Measurements from ENCODE around the gene HSPB6. TPM values are rescaled to one million over a fixed set of nuclear protein-coding genes. Genes with fewer than 3 reads are reported as not detected.

Gene HSPB6
- total RNA-seq, 1 donor from 2014 or later, result 0.49 TPM

DNA sequence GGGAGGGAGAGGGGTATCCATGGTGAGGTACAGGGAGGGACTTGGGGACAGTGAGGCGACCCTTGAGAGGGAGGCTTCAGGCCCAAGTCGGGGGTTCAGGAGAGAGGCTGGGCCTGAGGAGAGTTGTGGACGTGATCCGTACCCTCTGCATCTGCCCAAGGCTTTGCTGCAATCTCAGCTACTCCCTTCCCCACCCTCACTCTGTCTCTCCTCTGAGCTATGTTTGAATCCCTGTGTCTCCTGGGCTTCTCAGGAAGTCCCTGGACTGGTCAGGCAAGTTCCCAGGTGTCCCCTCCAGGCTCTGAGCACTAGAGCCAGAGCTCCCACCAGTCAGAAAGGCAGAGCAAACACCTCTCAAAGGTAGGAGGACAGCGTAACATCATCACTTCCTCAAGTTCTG, 6.7 kb downstream of the HSPB6 start:
- Mint-ChIP-seq H3K4me3 (ENCODE audit: unreplicated experiment) (peak overlapping the region; percentile 50), H3K36me3 (ENCODE audit: unreplicated experiment) (no peaks in the 10 kb centered on the region)

DNA sequence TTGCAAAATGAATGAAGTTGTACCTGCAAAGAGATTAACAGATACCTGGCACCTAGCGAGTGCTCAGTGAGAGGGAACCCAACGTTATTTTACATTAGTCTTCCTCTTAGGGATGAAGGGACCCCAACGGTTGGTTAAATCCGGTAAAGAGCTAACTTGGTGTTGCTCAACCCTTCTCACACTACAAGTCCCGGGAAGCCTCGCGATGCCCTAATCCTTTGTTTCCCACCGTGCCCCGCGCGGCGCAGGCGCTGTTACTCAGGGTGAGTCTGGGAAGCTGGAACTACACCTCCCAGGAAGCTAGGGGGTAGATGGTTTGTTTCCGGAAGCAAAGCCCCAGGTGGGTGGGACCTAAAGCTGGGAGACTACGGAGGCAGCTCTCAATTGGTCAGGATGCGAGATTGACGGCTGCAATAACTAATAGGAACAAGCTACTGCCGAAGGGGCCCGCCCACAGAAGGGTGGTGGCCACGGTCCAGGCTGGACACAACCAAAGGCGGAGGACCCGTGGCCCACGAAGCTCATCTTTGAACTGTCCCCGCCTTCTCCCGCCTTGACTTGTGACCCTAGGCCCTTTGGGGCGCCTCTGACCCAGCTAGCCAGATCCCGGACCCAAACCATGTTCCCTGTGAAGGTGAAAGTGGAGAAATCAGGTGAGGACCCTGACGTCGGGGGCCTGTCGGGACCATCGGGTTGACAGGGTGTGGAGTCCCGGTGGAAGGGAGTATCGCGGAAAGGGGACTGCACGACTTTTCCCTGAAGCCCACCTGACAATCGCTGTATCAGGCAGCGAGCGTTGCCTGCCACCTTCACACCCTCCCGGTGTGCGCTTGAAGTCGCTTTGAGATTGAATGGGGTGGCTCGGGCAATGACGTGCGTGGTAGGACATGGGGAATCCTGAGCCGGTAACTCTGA, 8.5 kb downstream of the HSPB6 start, which contains the start of gene LIN37:
TSS of gene LIN37 (plus strand) at position 471 of the 915 bp plus-strand sequence. CDS start at position 620, 149 bp downstream.
- TF ChIP-seq, protein P1, sequence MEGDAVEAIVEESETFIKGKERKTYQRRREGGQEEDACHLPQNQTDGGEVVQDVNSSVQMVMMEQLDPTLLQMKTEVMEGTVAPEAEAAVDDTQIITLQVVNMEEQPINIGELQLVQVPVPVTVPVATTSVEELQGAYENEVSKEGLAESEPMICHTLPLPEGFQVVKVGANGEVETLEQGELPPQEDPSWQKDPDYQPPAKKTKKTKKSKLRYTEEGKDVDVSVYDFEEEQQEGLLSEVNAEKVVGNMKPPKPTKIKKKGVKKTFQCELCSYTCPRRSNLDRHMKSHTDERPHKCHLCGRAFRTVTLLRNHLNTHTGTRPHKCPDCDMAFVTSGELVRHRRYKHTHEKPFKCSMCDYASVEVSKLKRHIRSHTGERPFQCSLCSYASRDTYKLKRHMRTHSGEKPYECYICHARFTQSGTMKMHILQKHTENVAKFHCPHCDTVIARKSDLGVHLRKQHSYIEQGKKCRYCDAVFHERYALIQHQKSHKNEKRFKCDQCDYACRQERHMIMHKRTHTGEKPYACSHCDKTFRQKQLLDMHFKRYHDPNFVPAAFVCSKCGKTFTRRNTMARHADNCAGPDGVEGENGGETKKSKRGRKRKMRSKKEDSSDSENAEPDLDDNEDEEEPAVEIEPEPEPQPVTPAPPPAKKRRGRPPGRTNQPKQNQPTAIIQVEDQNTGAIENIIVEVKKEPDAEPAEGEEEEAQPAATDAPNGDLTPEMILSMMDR (IDR thresholded peaks at IDR 0.05; ENCODE audit: partially characterized antibody, unreplicated experiment), result no peak
- Mint-ChIP-seq H3K27me3 (ENCODE audit: unreplicated experiment) (peaks cover 6% of the 10 kb centered on the region), H3K27ac (ENCODE audit: unreplicated experiment) (peak within 1 kb of the TSS; percentile 73), H3K9me3 (ENCODE audit: unreplicated experiment) (peaks cover 5% of the 10 kb centered on the region), H3K4me3 (ENCODE audit: unreplicated experiment) (peak within 1 kb of the TSS; percentile 93), H3K4me1 (ENCODE audit: low read depth, unreplicated experiment) (peaks cover 10% of the 10 kb centered on the region), H3K36me3 (ENCODE audit: unreplicated experiment) (no peaks in the 10 kb centered on the region)
- peak; percentile 98 for DNase-seq

More for the DNA sequence above, 6.7 kb downstream of the HSPB6 start:
- Mint-ChIP-seq H3K9me3 (ENCODE audit: unreplicated experiment) (peaks cover 6% of the 10 kb centered on the region), H3K4me1 (ENCODE audit: low read depth, unreplicated experiment) (peaks cover 14% of the 10 kb centered on the region), H3K27ac (ENCODE audit: unreplicated experiment) (no peak overlapping the region), H3K27me3 (ENCODE audit: unreplicated experiment) (peaks cover 16% of the 10 kb centered on the region)
- TF ChIP-seq, protein P1 (IDR thresholded peaks at IDR 0.05; ENCODE audit: partially characterized antibody, unreplicated experiment), result no peak
- DNase-seq, result no peak

DNA sequence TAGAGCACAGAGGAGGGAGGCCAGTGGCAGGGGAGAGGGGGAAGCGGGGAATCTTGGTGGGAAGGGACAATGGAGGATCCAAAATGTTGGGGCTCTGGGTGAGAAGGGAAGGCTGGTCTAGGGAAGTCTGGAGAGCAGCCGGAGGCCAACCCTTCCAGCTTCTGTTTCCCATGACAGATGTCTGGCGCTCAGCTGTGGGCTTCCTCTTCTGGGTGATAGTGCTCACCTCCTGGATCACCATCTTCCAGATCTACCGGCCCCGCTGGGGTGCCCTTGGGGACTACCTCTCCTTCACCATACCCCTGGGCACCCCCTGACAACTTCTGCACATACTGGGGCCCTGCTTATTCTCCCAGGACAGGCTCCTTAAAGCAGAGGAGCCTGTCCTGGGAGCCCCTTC, 10.3 kb downstream of the HSPB6 start:
- Mint-ChIP-seq H3K4me1 (ENCODE audit: low read depth, unreplicated experiment) (peaks cover 10% of the 10 kb centered on the region), H3K4me3 (ENCODE audit: unreplicated experiment) (peak overlapping the region; percentile 98), H3K27me3 (ENCODE audit: unreplicated experiment) (peaks cover 5% of the 10 kb centered on the region), H3K36me3 (ENCODE audit: unreplicated experiment) (no peaks in the 10 kb centered on the region), H3K27ac (ENCODE audit: unreplicated experiment) (peak overlapping the region; percentile 96), H3K9me3 (ENCODE audit: unreplicated experiment) (peaks cover 10% of the 10 kb centered on the region)
- TF ChIP-seq, protein P1 (IDR thresholded peaks at IDR 0.05; ENCODE audit: partially characterized antibody, unreplicated experiment), result no peak
- DNase-seq, result no peak

DNA sequence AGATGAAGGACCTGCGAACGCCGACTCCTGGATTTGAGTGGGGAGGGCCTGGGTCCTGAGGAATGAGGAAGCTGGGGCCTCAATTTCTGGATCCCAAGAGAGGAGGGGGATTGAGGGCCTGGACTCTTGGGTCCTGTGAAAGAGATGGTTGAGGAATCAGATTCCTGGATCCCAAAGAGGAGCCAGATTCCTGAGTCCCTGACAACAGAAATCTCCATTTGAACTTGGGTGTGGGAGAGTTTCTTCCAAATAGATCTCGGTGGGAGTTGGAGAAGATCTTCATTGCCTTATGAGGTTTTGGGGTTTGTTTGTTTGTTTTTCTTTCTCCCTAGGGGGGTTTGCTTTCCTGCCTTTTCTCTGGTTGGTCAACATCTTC, 10.8 kb downstream of the HSPB6 start:
- peak overlapping the region; percentile 96 for H3K27ac Mint-ChIP-seq (ENCODE audit: unreplicated experiment)
- H3K36me3 Mint-ChIP-seq (ENCODE audit: unreplicated experiment), result no peaks in the 10 kb centered on the region
- H3K4me3 Mint-ChIP-seq (ENCODE audit: unreplicated experiment), result peak overlapping the region; percentile 98
- DNase-seq, result no peak
- H3K4me1 Mint-ChIP-seq (ENCODE audit: low read depth, unreplicated experiment), result peaks cover 10% of the 10 kb centered on the region
- H3K9me3 Mint-ChIP-seq (ENCODE audit: unreplicated experiment), result peaks cover 10% of the 10 kb centered on the region
- peaks cover 5% of the 10 kb centered on the region for H3K27me3 Mint-ChIP-seq (ENCODE audit: unreplicated experiment)
- TF ChIP-seq, protein P1 (IDR thresholded peaks at IDR 0.05; ENCODE audit: partially characterized antibody, unreplicated experiment), result no peak

Measured in glutamatergic neuron (in vitro differentiated cells).